ENCODE results near the gene ZNF710.

ZNF710 gene

DNA sequence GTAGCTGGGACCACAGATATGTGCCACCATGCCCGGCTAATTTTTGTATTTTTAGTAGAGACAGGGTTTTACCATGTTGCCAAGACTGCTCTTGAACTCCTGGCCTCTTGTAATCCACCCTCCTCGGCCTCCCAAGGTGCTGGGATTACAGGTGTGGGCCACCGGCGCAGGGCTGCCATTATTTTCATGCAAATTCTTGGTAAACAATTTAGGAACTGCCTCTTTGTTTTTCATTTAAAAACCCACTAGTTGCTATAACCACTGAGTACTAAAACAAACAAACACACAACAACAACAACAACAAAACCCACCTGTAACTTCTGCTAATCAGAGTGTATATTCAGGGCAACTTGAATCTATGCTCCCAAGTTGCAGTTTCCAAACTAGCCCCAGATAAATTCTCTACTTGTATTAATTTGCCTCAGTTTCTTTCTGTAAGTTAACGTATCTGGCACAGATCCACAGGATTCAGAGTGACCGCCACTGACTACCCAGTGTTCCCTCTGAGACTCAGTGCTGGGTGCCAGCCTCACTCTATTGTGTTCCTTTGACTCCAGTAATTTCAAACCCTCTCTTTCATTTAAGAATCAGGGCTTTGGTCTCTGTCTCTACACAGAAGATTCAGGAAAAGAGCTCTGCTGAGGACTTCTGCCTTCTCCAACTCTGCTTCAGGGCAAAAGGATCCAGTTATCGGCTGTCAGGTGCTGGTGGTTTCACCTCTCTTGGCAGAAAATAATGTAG, 18.6 kb upstream of the ZNF710 start:
- H3K4me1 ChIP-seq (ENCODE audit: control insufficient read depth, low read length), result no peaks in the 10 kb centered on the region
- no peak overlapping the region for H3K27ac ChIP-seq (ENCODE audit: low read depth, low read length)
- no peak overlapping the region for H3K4me3 ChIP-seq (ENCODE audit: low read length)
- peaks cover 10% of the 10 kb centered on the region; the same call in 1 of the 2 replicates for H3K27me3 ChIP-seq (ENCODE audit: control insufficient read depth, low read length)
- no peak for TF ChIP-seq EZH2phosphoT487 (IDR thresholded peaks at IDR 0.05; ENCODE audit: borderline replicate concordance, low read length)
- TF ChIP-seq, protein P1, sequence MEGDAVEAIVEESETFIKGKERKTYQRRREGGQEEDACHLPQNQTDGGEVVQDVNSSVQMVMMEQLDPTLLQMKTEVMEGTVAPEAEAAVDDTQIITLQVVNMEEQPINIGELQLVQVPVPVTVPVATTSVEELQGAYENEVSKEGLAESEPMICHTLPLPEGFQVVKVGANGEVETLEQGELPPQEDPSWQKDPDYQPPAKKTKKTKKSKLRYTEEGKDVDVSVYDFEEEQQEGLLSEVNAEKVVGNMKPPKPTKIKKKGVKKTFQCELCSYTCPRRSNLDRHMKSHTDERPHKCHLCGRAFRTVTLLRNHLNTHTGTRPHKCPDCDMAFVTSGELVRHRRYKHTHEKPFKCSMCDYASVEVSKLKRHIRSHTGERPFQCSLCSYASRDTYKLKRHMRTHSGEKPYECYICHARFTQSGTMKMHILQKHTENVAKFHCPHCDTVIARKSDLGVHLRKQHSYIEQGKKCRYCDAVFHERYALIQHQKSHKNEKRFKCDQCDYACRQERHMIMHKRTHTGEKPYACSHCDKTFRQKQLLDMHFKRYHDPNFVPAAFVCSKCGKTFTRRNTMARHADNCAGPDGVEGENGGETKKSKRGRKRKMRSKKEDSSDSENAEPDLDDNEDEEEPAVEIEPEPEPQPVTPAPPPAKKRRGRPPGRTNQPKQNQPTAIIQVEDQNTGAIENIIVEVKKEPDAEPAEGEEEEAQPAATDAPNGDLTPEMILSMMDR (IDR thresholded peaks at IDR 0.05; ENCODE audit: low read depth, low read length, poor library complexity, severe bottlenecking), result no peak
- H3K4me2 ChIP-seq (ENCODE audit: low read length), result no peak overlapping the region
- no peaks in the 10 kb centered on the region for H3F3A ChIP-seq (ENCODE audit: control insufficient read depth, insufficient read depth)
- H4K20me1 ChIP-seq (ENCODE audit: control insufficient read depth, insufficient read depth, low read depth, low read length), result no peaks in the 10 kb centered on the region
- H3K79me2 ChIP-seq (ENCODE audit: control insufficient read depth, low read length), result no peaks in the 10 kb centered on the region
- no peaks in the 10 kb centered on the region for H3K36me3 ChIP-seq (ENCODE audit: control insufficient read depth, low read length)
- no peaks in the 10 kb centered on the region; the same call in 1 of the 2 replicates for H3K9me3 ChIP-seq (ENCODE audit: control insufficient read depth, insufficient read depth, low read length)
- H3K9me2 ChIP-seq (replicated peaks; ENCODE audit: control insufficient read depth, low read length), result no peaks in the 10 kb centered on the region

DNA sequence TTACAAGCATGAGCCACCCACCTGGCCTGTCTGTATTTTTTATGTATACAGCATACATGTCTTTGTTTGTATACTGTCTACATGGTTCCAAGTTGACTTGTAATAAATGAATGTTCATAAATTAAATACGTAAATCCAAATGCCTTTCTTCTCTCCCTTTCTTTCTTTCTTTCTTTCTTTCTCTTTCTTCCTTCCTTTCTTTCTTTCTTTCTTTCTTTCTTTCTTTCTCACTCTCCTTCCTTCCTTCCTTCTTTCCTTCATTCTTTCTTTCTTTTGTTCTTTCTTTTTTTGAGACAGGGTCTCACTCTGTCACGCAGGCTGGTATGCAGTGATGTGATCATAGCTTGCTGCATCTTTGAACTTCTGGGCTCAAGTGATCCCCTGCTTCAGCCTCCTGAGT, 17.1 kb upstream of the ZNF710 start:
- H3K79me2 ChIP-seq (ENCODE audit: control insufficient read depth, low read length), result no peaks in the 10 kb centered on the region
- no peak overlapping the region for H3K27ac ChIP-seq (ENCODE audit: low read depth, low read length)
- no peaks in the 10 kb centered on the region for H4K20me1 ChIP-seq (ENCODE audit: control insufficient read depth, insufficient read depth, low read depth, low read length)
- H3K4me2 ChIP-seq (ENCODE audit: low read length), result no peak overlapping the region
- H3F3A ChIP-seq (ENCODE audit: control insufficient read depth, insufficient read depth), result no peaks in the 10 kb centered on the region
- no peaks in the 10 kb centered on the region for H3K4me1 ChIP-seq (ENCODE audit: control insufficient read depth, low read length)
- peaks cover 10% of the 10 kb centered on the region; the same call in 1 of the 2 replicates for H3K27me3 ChIP-seq (ENCODE audit: control insufficient read depth, low read length)
- no peak overlapping the region for H3K4me3 ChIP-seq (ENCODE audit: low read length)
- no peaks in the 10 kb centered on the region for H3K36me3 ChIP-seq (ENCODE audit: control insufficient read depth, low read length)
- no peaks in the 10 kb centered on the region; the same call in 1 of the 2 replicates for H3K9me3 ChIP-seq (ENCODE audit: control insufficient read depth, insufficient read depth, low read length)
- no peak for TF ChIP-seq EZH2phosphoT487 (IDR thresholded peaks at IDR 0.05; ENCODE audit: borderline replicate concordance, low read length)
- TF ChIP-seq, protein P1 (IDR thresholded peaks at IDR 0.05; ENCODE audit: low read depth, low read length, poor library complexity, severe bottlenecking), result no peak
- no peaks in the 10 kb centered on the region for H3K9me2 ChIP-seq (replicated peaks; ENCODE audit: control insufficient read depth, low read length)

DNA sequence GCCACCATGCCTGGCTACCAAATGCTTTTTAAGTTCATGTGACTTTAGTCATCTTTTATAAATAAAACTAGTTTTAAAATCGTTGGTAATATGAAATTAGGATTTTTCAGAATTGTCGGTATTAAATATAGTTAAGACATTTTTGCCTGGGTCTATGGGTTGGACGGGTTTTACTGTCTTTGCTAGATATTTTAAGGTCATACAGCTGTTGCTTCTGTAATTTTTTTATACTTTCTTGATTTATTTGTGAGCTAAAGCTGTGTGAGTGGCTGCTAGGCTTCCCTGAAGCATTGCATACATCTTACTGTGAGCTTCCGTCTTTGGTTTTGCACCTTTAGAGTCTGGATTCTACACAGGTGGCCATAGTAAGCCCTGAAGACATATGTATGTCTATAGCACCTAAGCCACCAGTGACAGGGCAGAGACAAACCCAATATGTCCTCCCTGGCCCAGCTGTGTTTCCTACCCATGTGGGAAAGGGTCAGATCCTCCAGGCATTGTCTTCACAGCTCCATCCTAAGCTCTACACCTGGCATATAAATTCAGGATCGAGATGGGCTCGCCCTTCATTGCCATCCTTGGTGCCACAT, 16.6 kb upstream of the ZNF710 start:
- Histone ChIP-seq H3K36me3 (ENCODE audit: control insufficient read depth, low read length) (no peaks in the 10 kb centered on the region), H3K4me3 (ENCODE audit: low read length) (no peak overlapping the region), H4K20me1 (ENCODE audit: control insufficient read depth, insufficient read depth, low read depth, low read length) (no peaks in the 10 kb centered on the region), H3K4me1 (ENCODE audit: control insufficient read depth, low read length) (no peaks in the 10 kb centered on the region), H3K9me2 (replicated peaks; ENCODE audit: control insufficient read depth, low read length) (no peaks in the 10 kb centered on the region), H3F3A (ENCODE audit: control insufficient read depth, insufficient read depth) (no peaks in the 10 kb centered on the region), H3K4me2 (ENCODE audit: low read length) (no peak overlapping the region), H3K79me2 (ENCODE audit: control insufficient read depth, low read length) (no peaks in the 10 kb centered on the region), H3K27ac (ENCODE audit: low read depth, low read length) (no peak overlapping the region), H3K9me3 (ENCODE audit: control insufficient read depth, insufficient read depth, low read length) (no peaks in the 10 kb centered on the region; the same call in 1 of the 2 replicates), H3K27me3 (ENCODE audit: control insufficient read depth, low read length) (peaks cover 10% of the 10 kb centered on the region; the same call in 1 of the 2 replicates)
- TF ChIP-seq, protein P1 (IDR thresholded peaks at IDR 0.05; ENCODE audit: low read depth, low read length, poor library complexity, severe bottlenecking), result no peak
- no peak for TF ChIP-seq EZH2phosphoT487 (IDR thresholded peaks at IDR 0.05; ENCODE audit: borderline replicate concordance, low read length)
